ELF-1 (cell line): ENCODE results near the gene CYP2S1.
A peak's percentile ranks its signal among the peaks of the same experiment; 100 is the strongest.
"Not testable (repeated sequence)": the region's sequence is repeated elsewhere in the genome, so short reads cannot be mapped to it uniquely, and the experiment has no call there.

ENCODE experiments used
- DNase-seq: peaks from one replicate; pipeline ENCODE4 v3.0.0-alpha.2; 2016; ENCODE audit warnings: low read depth, low spot score

CYP2S1 gene

DNA sequence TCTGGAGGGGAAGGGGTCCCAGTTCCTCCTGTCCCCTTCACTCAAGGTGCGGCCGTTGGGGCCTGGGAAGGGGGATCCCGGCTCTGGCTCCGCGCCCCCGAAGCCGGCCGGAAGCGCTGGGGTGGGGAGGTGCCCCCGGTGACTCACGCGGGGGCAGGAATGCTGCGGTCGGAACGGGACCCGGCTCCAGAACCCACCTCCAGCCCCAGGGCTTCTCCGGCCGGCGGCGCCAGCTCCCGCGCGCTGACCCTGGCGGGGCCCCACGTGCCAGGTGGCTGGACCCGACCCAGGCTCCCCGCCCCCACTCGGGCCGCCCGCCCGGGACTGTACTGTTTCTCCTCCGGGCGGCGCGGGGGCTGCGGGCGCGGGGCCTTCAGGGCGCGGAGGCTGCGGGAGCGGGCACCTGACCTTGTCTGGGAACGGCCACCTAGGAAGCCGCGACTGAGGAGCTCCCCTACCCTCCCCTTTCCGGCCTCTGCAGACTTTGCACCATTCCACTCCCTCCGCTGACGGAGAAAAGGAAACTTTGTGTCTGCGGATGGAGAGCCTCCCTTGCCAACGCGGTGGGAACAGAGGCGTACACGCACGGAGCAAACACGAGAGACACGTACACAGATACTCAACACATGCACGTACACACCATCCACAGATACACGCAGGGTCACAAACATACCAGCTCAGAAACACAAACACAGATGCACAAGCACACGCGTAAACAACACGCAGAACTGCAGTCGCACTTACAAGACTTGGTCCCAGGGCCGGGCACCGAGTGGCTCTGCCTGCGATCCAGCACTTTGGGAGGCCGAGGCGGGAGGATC, 33.2 kb downstream of the CYP2S1 start:
- DNase-seq, result peak; percentile 79

GRCh38 chr19:41226874-41227390, 33.9 kb downstream of the CYP2S1 start:
- no peak for DNase-seq

- DNase-seq, result no peak
Measured at GRCh38 chr19:41228486-41228885, 35.5 kb downstream of the CYP2S1 start.

- not testable (repeated sequence) for DNase-seq
Measured at GRCh38 chr19:41229338-41229737, 36.3 kb downstream of the CYP2S1 start.

DNA sequence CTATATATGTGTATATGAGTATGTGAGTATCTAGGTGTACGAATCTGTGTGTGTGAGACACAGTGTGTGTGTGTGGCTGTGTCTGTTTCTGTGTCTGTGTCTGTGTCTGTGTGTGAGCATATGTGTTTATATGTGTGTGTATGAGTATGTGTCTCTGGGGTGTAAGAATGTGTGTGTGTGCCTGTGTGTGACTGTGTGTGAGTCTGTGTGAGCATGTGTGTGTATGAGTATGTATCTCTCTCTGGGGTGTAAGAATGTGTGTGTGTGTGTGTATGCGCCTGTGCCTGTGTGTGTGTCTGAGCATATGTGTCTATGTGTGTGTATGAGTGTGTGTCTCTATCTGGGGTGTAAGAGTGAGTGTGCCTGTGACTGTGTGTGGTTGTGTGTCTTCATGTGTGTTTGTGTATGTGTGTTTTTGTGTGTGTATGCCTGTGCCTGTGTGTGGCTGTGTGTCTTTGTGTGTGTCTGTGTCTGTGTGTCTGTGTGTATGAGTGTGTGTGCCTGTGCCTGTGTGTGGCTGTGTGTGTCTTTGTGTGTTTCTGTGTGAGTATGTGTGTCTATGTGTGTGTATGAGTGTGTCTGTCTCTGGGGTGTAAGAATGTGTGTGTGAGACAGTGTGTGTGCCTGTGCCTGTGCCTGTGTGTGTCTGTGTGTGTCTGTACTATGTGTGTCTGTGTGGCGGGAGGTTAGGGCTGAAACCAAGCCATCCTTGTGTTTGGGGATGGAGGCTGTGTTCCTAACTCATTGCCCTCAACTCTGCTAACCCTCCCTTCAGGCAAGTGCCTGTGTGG, 37.2 kb downstream of the CYP2S1 start:
- no peak for DNase-seq

DNA sequence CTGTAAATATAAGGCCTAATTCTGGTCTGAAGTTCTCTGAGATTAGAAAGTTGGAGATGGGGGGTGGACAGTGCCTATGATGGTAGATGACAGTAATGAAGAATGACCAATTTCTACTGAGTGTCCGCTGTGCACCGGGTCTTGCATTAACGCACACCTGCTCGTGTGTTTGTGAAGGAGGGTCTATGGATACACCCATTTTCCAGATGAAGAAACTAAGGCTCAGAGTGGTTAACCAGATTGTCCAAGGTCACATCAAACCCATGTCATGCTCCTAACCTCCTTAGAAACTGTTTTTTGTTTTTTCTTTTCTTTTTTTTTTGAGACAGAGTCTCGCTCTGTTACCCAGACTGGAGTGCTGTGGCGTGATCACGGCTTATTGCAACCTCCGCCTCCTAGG, 39.7 kb downstream of the CYP2S1 start:
- no peak for DNase-seq

- no peak for DNase-seq
Measured at GRCh38 chr19:41233748-41234240, 40.8 kb downstream of the CYP2S1 start.

GRCh38 chr19:41234512-41235168, 41.6 kb downstream of the CYP2S1 start:
- DNase-seq, result no peak

DNA sequence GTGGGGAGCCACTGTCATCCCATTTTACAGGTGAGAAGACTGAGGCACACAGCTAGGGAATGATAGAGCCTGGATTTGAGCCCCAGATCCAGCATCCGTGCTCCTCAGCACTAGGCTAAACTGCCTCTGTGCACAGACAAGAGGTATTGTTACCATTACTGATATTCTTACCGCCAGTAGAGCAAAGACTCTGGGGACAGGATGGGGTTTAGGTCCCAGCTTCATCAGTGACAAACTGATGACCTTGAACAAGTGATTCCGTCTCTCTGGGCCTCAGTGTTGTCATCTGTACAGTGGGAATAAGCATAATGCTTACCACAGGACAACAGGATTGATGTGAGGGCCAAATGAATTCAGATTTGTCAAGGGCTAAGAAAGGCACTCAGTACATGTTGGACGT, 42.5 kb downstream of the CYP2S1 start:
- no peak for DNase-seq

- no peak for DNase-seq
Measured at GRCh38 chr19:41238244-41238643, 45.2 kb downstream of the CYP2S1 start.

- no peak for DNase-seq
Measured at GRCh38 chr19:41239363-41239762, 46.3 kb downstream of the CYP2S1 start.

DNA sequence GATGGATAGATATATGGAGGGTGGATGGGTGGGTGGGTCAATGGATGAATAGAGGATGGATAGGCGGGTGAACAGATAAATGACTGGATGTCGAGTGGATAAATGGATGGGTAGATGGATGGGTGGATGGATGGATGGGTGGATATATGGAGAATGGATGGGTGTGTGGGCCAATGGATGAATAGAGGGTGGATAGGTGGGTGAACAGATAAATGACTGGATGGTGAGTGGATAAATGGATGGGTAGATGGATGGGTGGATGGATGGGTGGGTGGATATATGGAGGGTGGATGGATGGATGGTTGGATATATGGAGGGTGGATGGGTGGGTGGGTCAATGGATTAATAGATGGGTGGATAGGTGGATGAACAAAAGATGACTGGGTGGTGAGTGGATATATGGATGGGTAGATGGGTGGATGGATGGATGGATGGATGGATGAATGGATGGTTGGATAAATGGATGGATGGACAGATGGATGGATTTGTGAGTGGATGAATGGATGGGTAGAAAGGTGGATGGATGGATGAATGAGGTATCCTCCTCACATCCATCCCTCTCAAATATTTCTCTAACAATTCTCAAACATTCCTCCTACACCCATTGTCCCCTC, 47.0 kb downstream of the CYP2S1 start:
- DNase-seq, result no peak

- no peak for DNase-seq
Measured at GRCh38 chr19:41241859-41242258, 48.8 kb downstream of the CYP2S1 start.

- no peak for DNase-seq
Measured at GRCh38 chr19:41244117-41244516, 51.1 kb downstream of the CYP2S1 start.

DNA sequence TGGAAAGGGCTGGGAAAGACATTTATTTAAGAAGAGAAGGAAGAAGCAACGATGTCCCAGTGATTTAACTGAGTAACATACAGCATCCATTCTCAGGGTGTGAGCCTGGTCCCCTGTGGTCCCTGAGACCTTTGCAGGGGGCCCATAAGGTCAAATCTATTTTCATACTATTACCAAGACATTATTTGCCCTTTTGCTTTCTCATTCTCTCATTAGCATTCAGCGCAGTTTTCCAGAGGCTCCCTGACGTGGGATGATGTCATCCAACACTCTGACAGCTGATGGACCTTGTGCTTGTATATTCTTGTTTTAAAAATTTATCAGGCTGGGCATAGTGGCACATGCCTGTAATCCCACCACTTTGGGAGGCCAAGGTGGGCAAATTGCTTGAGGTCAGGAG, 52.8 kb downstream of the CYP2S1 start:
- no peak for DNase-seq

GRCh38 chr19:41248895-41249294, 55.9 kb downstream of the CYP2S1 start:
- no peak for DNase-seq

DNA sequence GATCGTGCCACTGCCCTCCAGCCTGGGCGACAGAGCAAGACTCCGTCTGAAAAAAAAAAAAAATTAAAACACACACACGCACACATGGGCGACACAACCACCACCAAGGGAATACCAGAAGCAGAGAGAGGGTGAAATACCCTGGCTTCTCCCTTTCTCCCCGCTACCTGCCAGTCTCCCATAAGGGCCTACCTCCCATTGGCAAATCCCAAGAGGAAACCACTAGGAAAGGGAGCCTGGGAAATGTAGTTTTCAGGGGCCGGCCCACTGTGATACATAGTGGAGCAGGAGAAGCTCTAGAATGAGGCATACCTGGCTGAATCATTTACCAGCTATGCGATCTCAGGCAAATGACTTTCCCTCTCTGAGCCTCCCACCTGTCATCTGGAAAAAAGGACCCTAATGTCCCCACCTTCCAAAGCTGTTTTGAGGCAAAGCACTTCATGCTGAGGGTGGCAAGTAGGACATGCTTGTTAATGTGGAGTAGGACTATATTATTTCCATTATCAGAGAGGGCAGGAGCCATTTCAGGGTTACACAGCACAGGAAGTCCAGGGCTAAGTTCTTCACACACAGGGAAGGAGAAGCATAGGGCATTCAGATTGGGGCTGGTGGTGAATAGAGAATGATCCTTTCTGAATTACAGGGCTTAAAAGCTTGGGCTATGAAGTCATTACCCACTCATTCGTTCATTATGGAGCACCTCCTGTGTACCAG, 56.8 kb downstream of the CYP2S1 start:
- DNase-seq, result peak; percentile 17

DNA sequence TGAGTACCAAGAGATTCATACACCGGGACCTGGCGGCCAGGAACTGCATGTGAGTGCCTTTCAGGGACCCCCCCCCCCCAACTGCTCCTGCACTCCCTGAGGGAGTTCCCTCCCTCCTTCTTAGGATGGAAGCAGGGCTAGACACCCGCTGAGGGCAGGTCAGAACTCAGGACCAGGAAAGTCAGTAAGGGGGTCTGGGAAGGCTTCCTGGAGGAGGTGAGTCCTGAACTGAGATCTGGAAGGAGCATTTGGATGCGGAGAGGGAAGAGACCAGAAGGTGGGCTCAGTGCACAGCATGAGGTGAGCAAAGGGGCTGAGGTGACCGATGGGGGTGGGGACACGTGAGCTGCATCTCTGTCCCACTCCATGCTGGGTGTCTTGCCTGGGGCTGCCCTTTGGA, 60.6 kb downstream of the CYP2S1 start:
- no peak for DNase-seq

- no peak for DNase-seq
Measured at GRCh38 chr19:41255171-41255570, 62.2 kb downstream of the CYP2S1 start.
